HepG2 (cell line): ENCODE measurements around the gene C1R. TPM values are rescaled to one million over a fixed set of nuclear protein-coding genes. Genes with fewer than 3 reads are reported as not detected.
A peak's percentile ranks its signal among the peaks of the same experiment; 100 is the strongest.

ENCODE experiments used
- ARHGAP35 ChIP-seq: sonication (generic); formaldehyde crosslinking; IDR thresholded peaks from 2 replicates; pipeline ENCODE4 v1.9.0; 2022; ENCODE audit warnings: mild to moderate bottlenecking, inconsistent platforms, moderate library complexity, missing genetic modification reagents, borderline replicate concordance
- ATF7-NPFF ChIP-seq: sonication (generic); formaldehyde crosslinking; IDR thresholded peaks from 2 replicates; pipeline ENCODE4 v1.8.1; 2023; ENCODE audit warnings: mild to moderate bottlenecking, low read depth, missing genetic modification reagents, moderate library complexity
- CC2D1A ChIP-seq: sonication (generic); formaldehyde crosslinking; IDR thresholded peaks from 2 replicates; pipeline ENCODE4 v1.8.1; 2023; ENCODE audit warnings: mild to moderate bottlenecking, missing genetic modification reagents
- KDM5B ChIP-seq: sonication (generic); formaldehyde crosslinking; IDR thresholded peaks from 2 replicates; pipeline ENCODE4 v1.4.0; 2020; ENCODE audit warnings: missing genetic modification reagents, mild to moderate bottlenecking, borderline replicate concordance
- NFIB ChIP-seq: sonication (generic); formaldehyde crosslinking; IDR thresholded peaks from 2 replicates; pipeline ENCODE4 v1.9.0; 2021; ENCODE audit warnings: missing genetic modification reagents, mild to moderate bottlenecking, borderline replicate concordance
- NR2F1 ChIP-seq, 2 experiments: fragments of 450-650 bp in 1 of 2; formaldehyde crosslinking in 1 of 2; IDR thresholded peaks; 2 replicates each; pipeline versions ENCODE4 v1.5.0 to v1.6.1; 2016 to 2020; ENCODE audit warnings: mild to moderate bottlenecking in 1 of 2, missing compliant biosample characterization in 1 of 2, missing genetic modification reagents in 1 of 2, moderate library complexity in 1 of 2
- SSRP1 ChIP-seq: IDR thresholded peaks from 2 replicates; pipeline ENCODE4 v1.6.1; 2016; ENCODE audit warnings: control low read depth
- TBX2 ChIP-seq: sonication (generic); formaldehyde crosslinking; IDR thresholded peaks from 2 replicates; pipeline ENCODE4 v1.5.0; 2020; ENCODE audit warnings: missing genetic modification reagents, mild to moderate bottlenecking, borderline replicate concordance
- TEAD2 ChIP-seq: sonication (generic); formaldehyde crosslinking; IDR thresholded peaks from 2 replicates; pipeline ENCODE4 v1.9.0; 2021; ENCODE audit warnings: missing genetic modification reagents
- TEAD3 ChIP-seq: optimal IDR thresholded peaks from 2 replicates; pipeline ENCODE3; 2016; ENCODE audit warnings: borderline replicate concordance
- ZNF180 ChIP-seq: sonication (generic); formaldehyde crosslinking; IDR thresholded peaks from 2 replicates; pipeline ENCODE4 v1.4.0; 2020; ENCODE audit warnings: low read depth, missing genetic modification reagents, borderline replicate concordance
- polyA plus RNA-seq, 8 experiments: library from polyadenylated mRNA; depleted of rRNA in 3 of 8; stranded (reverse) in 7 of 8; unstranded in 1 of 8; fragments of >200 nt; fragmentation: Illumina TruSeq in 4 of 8; extraction: Trizol in 4 of 8; gene quantifications; 2 replicates each; pipeline versions ENCODE4 v1.2.1 to v1.2.3, GENCODE V29; 2011 to 2016; ENCODE audit warnings: low read depth in 4 of 8, missing spikeins in 1 of 8, mixed read lengths in 1 of 8; ENCODE audit not compliant: insufficient read depth in 1 of 8
- total RNA-seq, 5 experiments: library from RNA; depleted of rRNA; stranded (reverse); fragments of >200 nt; fragmentation: Illumina TruSeq; extraction: Trizol; gene quantifications; 2 replicates each; pipeline ENCODE4 v1.2.3, GENCODE V29; 2016; ENCODE audit warnings: low read depth in 1 of 5
- TF ChIP-seq, protein P1 (sequence below): fragments of 450-650 bp; IDR thresholded peaks from 2 replicates; pipeline ENCODE4 v1.6.1; 2017; ENCODE audit warnings: mild to moderate bottlenecking
- TF ChIP-seq, protein P2 (sequence below): IDR thresholded peaks from 2 replicates; pipeline ENCODE4 v1.6.1; 2016
- TF ChIP-seq, protein P3 (sequence below): sonication (generic); formaldehyde crosslinking; IDR thresholded peaks from 2 replicates; pipeline ENCODE4 v1.5.1; 2020; ENCODE audit warnings: missing genetic modification reagents, mild to moderate bottlenecking, borderline replicate concordance
- TF ChIP-seq, protein P4 (sequence below): IDR thresholded peaks from 2 replicates; pipeline ENCODE4 v1.6.1; 2016; ENCODE audit warnings: low read depth, borderline replicate concordance
- TF ChIP-seq, protein P5 (sequence below): sonication (generic); formaldehyde crosslinking; IDR thresholded peaks from 2 replicates; pipeline ENCODE4 v1.5.1; 2020; ENCODE audit warnings: mild to moderate bottlenecking, missing genetic modification reagents
- TF ChIP-seq, protein P6 (sequence below): sonication (generic); formaldehyde crosslinking; IDR thresholded peaks from 2 replicates; pipeline ENCODE4 v1.4.0; 2020; ENCODE audit warnings: mild to moderate bottlenecking, missing genetic modification reagents

C1R gene
- total and polyA plus RNA-seq, 2 of the 13 experiments (the other 11 are each of a cell fraction or from before 2014, with no cell fraction given), result 3.5 to 6.5 TPM

DNA sequence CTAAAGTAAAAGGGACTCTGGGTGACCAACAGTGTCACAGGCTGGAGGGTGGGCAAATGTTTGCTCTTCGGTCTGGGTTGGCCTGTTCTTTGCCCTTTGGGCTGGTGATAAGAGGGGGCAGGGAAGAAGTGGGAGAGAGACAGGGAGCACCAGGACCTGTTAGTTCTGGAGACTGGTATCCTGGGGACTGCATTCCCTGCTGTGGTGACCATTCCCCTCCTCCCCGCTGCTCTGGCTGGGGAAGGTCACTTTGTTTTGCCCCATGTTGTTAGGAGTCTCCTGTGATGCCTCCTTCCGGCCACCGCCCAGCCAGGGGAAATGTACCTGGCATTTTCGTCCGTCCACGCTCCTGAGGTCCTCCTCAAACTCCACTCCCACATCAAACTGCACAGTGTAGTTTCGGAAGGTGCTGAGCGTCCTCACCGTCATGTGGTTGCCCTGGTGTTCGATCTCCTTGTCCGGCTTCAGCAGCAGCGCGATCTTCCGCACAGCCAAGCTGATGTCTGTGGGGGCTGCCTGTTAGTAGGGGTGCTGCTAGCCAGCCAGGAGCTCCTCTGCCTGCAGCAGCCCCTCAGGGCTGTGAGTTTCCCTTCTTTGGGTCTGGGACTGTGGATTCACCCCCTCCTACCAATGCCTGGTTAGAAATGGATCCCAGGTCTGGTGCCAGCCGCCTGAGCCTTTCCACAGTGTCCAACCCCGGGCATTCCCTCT is 35.8 kb upstream of the C1R start (continued):
- TF ChIP-seq CC2D1A, result no peak
- TF ChIP-seq ARHGAP35 (CRISPR knock-in tag), result no peak
- TF ChIP-seq ATF7-NPFF (CRISPR knock-in tag), result no peak
- no peak for TF ChIP-seq TEAD2 (CRISPR knock-in tag)
- TF ChIP-seq SSRP1 (CRISPR knock-in tag), result no peak
- TF ChIP-seq, protein P1, sequence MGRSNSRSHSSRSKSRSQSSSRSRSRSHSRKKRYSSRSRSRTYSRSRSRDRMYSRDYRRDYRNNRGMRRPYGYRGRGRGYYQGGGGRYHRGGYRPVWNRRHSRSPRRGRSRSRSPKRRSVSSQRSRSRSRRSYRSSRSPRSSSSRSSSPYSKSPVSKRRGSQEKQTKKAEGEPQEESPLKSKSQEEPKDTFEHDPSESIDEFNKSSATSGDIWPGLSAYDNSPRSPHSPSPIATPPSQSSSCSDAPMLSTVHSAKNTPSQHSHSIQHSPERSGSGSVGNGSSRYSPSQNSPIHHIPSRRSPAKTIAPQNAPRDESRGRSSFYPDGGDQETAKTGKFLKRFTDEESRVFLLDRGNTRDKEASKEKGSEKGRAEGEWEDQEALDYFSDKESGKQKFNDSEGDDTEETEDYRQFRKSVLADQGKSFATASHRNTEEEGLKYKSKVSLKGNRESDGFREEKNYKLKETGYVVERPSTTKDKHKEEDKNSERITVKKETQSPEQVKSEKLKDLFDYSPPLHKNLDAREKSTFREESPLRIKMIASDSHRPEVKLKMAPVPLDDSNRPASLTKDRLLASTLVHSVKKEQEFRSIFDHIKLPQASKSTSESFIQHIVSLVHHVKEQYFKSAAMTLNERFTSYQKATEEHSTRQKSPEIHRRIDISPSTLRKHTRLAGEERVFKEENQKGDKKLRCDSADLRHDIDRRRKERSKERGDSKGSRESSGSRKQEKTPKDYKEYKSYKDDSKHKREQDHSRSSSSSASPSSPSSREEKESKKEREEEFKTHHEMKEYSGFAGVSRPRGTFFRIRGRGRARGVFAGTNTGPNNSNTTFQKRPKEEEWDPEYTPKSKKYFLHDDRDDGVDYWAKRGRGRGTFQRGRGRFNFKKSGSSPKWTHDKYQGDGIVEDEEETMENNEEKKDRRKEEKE, result no peak
- TF ChIP-seq NFIB (CRISPR knock-in tag), result no peak
- TF ChIP-seq, protein P2, sequence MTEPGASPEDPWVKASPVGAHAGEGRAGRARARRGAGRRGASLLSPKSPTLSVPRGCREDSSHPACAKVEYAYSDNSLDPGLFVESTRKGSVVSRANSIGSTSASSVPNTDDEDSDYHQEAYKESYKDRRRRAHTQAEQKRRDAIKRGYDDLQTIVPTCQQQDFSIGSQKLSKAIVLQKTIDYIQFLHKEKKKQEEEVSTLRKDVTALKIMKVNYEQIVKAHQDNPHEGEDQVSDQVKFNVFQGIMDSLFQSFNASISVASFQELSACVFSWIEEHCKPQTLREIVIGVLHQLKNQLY (CRISPR knock-in tag), result no peak
- TF ChIP-seq KDM5B (CRISPR knock-in tag), result no peak; the same call in 1 of the 2 replicates
- peak; percentile 63 for TF ChIP-seq TEAD3 (CRISPR knock-in tag)
- TF ChIP-seq, protein P3, sequence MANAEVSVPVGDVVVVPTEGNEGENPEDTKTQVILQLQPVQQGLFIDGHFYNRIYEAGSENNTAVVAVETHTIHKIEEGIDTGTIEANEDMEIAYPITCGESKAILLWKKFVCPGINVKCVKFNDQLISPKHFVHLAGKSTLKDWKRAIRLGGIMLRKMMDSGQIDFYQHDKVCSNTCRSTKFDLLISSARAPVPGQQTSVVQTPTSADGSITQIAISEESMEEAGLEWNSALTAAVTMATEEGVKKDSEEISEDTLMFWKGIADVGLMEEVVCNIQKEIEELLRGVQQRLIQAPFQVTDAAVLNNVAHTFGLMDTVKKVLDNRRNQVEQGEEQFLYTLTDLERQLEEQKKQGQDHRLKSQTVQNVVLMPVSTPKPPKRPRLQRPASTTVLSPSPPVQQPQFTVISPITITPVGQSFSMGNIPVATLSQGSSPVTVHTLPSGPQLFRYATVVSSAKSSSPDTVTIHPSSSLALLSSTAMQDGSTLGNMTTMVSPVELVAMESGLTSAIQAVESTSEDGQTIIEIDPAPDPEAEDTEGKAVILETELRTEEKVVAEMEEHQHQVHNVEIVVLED, result peak; percentile 25; the same call in 1 of the 2 replicates
- TF ChIP-seq NR2F1 (CRISPR knock-in tag; IDR thresholded peaks at IDR 0.05), result 0 out of 4 replicates have a peak, but pooled peaks of 1 of the 2 experiments have one; percentile 29
- TF ChIP-seq, protein P4, sequence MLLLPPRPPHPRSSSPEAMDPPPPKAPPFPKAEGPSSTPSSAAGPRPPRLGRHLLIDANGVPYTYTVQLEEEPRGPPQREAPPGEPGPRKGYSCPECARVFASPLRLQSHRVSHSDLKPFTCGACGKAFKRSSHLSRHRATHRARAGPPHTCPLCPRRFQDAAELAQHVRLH (CRISPR knock-in tag), result 0 out of 2 replicates have a peak, but pooled peaks have one; percentile 19
- peak; percentile 5; the same call in 1 of the 2 replicates for TF ChIP-seq TBX2 (CRISPR knock-in tag)
- TF ChIP-seq, protein P5, sequence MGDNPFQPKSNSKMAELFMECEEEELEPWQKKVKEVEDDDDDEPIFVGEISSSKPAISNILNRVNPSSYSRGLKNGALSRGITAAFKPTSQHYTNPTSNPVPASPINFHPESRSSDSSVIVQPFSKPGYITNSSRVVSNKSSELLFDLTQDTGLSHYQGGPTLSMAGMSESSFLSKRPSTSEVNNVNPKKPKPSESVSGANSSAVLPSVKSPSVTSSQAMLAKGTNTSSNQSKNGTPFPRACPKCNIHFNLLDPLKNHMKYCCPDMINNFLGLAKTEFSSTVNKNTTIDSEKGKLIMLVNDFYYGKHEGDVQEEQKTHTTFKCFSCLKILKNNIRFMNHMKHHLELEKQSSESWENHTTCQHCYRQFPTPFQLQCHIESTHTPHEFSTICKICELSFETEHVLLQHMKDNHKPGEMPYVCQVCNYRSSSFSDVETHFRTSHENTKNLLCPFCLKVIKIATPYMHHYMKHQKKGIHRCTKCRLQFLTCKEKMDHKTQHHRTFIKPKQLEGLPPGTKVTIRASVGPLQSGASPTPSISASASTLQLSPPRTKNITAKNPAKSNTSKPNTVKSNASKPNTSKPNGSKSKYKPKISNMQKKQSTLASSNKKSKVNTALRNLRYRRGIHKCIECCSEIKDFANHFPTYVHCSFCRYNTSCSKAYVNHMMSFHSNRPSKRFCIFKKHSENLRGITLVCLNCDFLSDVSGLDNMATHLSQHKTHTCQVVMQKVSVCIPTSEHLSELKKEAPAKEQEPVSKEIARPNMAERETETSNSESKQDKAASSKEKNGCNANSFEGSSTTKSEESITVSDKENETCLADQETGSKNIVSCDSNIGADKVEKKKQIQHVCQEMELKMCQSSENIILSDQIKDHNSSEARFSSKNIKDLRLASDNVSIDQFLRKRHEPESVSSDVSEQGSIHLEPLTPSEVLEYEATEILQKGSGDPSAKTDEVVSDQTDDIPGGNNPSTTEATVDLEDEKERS (CRISPR knock-in tag), result peak; percentile 56; the same call in 1 of the 2 replicates
- TF ChIP-seq ZNF180 (CRISPR knock-in tag), result no peak
- TF ChIP-seq, protein P6, sequence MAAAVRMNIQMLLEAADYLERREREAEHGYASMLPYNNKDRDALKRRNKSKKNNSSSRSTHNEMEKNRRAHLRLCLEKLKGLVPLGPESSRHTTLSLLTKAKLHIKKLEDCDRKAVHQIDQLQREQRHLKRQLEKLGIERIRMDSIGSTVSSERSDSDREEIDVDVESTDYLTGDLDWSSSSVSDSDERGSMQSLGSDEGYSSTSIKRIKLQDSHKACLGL (CRISPR knock-in tag), result no peak
